ENCODE measurements around the gene RASAL2. TPM values are rescaled to one million over a fixed set of nuclear protein-coding genes. Genes with fewer than 3 reads are reported as not detected.
"Not testable (repeated sequence)": the region's sequence is repeated elsewhere in the genome, so short reads cannot be mapped to it uniquely, and the experiment has no call there.

The RASAL2 gene
- total and polyA plus RNA-seq, 10 donors = 0.42 to 24.4 (median 14.6) TPM

DNA sequence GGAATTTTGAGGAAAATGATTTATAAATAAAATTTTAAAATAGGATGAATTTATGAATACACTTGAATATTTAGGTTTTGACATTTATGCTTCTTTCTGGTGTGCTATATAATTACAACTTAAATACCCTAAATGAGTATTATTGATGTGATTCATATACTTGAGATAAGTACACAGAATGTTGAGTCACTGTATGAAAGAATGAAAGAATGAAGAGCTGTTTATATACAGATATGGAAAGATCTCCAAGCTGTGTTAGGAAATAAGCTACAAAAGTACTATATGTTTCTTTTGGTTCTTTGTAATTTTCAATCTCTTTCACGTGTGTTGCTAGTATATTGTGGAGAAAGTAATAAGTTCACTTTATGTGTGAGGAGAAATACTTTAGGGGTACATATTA lies 147.2 kb downstream of the RASAL2 start:
- Histone ChIP-seq H3K36me3 (no peaks in the 10 kb centered on the region), H3K27ac (no peak overlapping the region), H3K27me3 (replicated peaks in 1 of 7) (no peaks in the 10 kb centered on the region), H3K4me1 (no peaks in the 10 kb centered on the region), H3K4me3 (no peak overlapping the region), H3K9me3 (peaks cover 0 to 3% (median 0%) of the 10 kb centered on the region in 8 donors)
- no peak for TF ChIP-seq POLR2A (IDR thresholded peaks at IDR 0.05)
- TF ChIP-seq POLR2AphosphoS5 (IDR thresholded peaks at IDR 0.05) = no peak
- TF ChIP-seq CTCF (IDR thresholded peaks at IDR 0.05 in 8 of 11, conservative IDR thresholded peaks at IDR 0.05 in 3 of 11) = no peak
- 78 to 89% (median 86%) methylated on average over 1 of the region's 1 CpG for WGBS, 5 donors
- no peak for DNase-seq
- intact Hi-C loops (cut with DNase I; ENCODE audit: low total_unique reads) = no loop called here

DNA sequence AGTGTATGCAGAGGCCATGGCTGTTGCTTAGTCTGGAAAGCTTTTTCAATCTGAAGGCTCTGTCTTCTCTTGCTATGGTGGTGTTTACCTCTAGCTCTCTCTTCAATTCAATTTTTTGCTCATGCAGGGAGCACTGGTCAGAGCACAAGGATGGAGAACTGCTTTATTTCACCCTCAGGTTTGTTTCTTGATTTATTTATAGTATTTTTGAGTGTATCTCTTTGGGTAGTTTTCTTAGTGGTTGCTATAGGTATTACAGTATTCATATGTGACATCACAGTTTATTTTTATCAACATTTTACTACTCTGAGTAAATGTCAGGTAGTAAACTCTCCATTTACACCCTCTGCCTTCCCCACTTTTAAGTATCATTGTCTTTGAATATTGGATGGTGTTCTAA lies 147.9 kb downstream of the RASAL2 start:
- no peaks in the 10 kb centered on the region for H3K4me1 ChIP-seq
- H3K9me3 ChIP-seq = peaks cover 0 to 3% (median 0%) of the 10 kb centered on the region in 8 donors
- intact Hi-C loops (cut with DNase I; ENCODE audit: low total_unique reads) = no loop called here
- no peak overlapping the region for H3K27ac ChIP-seq
- no peak overlapping the region for H3K4me3 ChIP-seq
- no peaks in the 10 kb centered on the region for H3K27me3 ChIP-seq (replicated peaks in 1 of 7)
- no peak for DNase-seq
- H3K36me3 ChIP-seq = no peaks in the 10 kb centered on the region
- TF ChIP-seq POLR2A (IDR thresholded peaks at IDR 0.05) (no peak), POLR2AphosphoS5 (IDR thresholded peaks at IDR 0.05) (no peak), CTCF (IDR thresholded peaks at IDR 0.05 in 8 of 11, conservative IDR thresholded peaks at IDR 0.05 in 3 of 11) (no peak)

DNA sequence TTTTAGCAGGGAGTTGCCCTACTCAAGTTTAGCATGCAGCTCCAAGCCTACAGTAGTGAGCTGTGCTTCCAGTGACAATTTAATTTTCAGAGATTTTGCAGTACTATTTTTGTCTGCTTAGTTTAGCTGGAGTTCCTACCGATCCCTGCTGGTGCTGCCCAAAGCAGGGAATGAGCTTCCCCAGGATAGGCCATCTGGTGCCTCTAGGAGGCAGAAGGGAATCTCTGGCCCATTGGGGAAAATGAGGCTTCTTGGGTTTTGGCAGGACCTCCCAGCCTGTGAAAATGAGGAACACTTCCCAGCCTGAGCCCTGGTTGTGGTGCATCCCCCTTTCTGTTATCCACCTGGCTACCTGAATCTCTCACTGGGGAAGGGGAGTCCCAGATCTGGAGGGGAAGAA lies 149.2 kb downstream of the RASAL2 start:
- H3K36me3 ChIP-seq = no peaks in the 10 kb centered on the region
- H3K27me3 ChIP-seq (replicated peaks in 1 of 7) = no peaks in the 10 kb centered on the region
- 67 to 93% (median 88%) methylated on average over 1 of the region's 1 CpG for WGBS, 5 donors
- H3K4me3 ChIP-seq = no peak overlapping the region
- TF ChIP-seq POLR2A (IDR thresholded peaks at IDR 0.05) (no peak), POLR2AphosphoS5 (IDR thresholded peaks at IDR 0.05) (no peak), CTCF (IDR thresholded peaks at IDR 0.05 in 8 of 11, conservative IDR thresholded peaks at IDR 0.05 in 3 of 11) (no peak)
- H3K9me3 ChIP-seq = peaks cover 0 to 16% (median 8%) of the 10 kb centered on the region in 8 donors
- no peak overlapping the region for H3K27ac ChIP-seq
- no peak for DNase-seq
- intact Hi-C loops (cut with DNase I; ENCODE audit: low total_unique reads) = no loop called here
- H3K4me1 ChIP-seq = no peaks in the 10 kb centered on the region

DNA sequence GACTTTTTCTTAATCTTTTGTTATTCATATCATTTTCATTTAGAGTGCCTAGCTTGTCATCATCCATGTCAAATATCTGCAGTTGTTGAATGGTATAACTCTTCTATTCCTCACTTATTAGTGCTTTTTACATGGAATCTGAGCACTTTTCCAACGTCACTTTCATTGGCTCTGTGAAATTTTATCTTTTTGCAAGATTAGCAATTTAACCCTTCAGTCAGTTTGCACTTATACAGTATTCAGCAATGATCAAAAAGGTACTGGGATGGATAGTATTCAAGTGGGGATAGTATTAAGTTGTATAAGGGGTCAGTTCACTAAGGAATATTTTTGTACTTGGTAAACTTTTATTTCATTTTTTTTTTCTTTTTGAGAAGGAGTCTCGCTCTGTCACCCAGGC lies 150.0 kb downstream of the RASAL2 start:
- Histone ChIP-seq H3K9me3 (peaks cover 0 to 24% (median 16%) of the 10 kb centered on the region in 8 donors), H3K4me1 (no peaks in the 10 kb centered on the region), H3K4me3 (no peak overlapping the region), H3K36me3 (no peaks in the 10 kb centered on the region), H3K27ac (no peak overlapping the region), H3K27me3 (replicated peaks in 1 of 7) (no peaks in the 10 kb centered on the region)
- 74 to 86% (median 83%) methylated on average over 2 of the region's 2 CpGs for WGBS, 5 donors
- DNase-seq = no peak
- TF ChIP-seq POLR2A (IDR thresholded peaks at IDR 0.05) (no peak), POLR2AphosphoS5 (IDR thresholded peaks at IDR 0.05) (no peak), CTCF (IDR thresholded peaks at IDR 0.05 in 8 of 11, conservative IDR thresholded peaks at IDR 0.05 in 3 of 11) (no peak)
- intact Hi-C loops (cut with DNase I; ENCODE audit: low total_unique reads) = no loop called here

GRCh38 chr1:178248284-178248683 lies 154.4 kb downstream of the RASAL2 start:
- H3K4me3 ChIP-seq; H3K36me3 ChIP-seq; H3K27ac ChIP-seq; H3K4me1 ChIP-seq; DNase-seq; H3K27me3 ChIP-seq (replicated peaks in 1 of 7); intact Hi-C loops (cut with DNase I; ENCODE audit: low total_unique reads): not testable (repeated sequence)
- peaks cover 0 to 40% (median 24%) of the 10 kb centered on the region in 8 donors for H3K9me3 ChIP-seq
- 86 to 94% (median 91%) methylated on average over 3 of the region's 3 CpGs for WGBS, 5 donors

DNA sequence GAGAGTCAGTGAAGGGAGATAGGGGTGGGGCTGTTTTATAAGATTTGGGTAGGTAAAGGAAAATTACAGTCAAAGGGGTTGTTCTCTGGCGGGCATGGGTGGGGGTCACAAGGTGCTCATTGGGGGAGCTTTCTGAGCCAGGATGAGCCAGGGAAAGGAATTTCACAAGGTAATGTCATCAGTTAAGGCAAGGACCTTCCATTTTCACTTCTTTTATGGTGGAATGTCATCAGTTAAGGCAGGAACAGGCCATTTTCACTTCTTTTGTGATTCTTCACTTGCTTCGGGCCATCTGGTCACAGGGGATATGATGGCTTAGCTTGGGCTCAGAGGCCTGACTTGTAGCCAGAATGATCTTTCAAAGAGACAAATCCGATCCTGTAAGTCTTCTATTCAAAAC lies 159.7 kb downstream of the RASAL2 start:
- H3K4me1 ChIP-seq; H3K4me3 ChIP-seq; intact Hi-C loops (cut with DNase I; ENCODE audit: low total_unique reads); H3K36me3 ChIP-seq; H3K27ac ChIP-seq; H3K27me3 ChIP-seq (replicated peaks in 1 of 7); DNase-seq: not testable (repeated sequence)
- WGBS, 5 donors = 85 to 93% (median 87%) methylated on average over 3 of the region's 3 CpGs
- H3K9me3 ChIP-seq = peaks cover 4 to 42% (median 23%) of the 10 kb centered on the region in 8 donors

Data from spleen (tissue), 11 donors.